CD14-positive monocyte (primary cell): ENCODE data around the gene ASS1. TPM values are rescaled to one million over a fixed set of nuclear protein-coding genes. Genes with fewer than 3 reads are reported as not detected.

Experiments
- DNase-seq, 3 donors: peaks; one replicate each; pipeline ENCODE4 v3.0.0-alpha.2; 2011 to 2022
- H2AFZ ChIP-seq: 2 replicates; pipeline ENCODE4 v1.6.0; 2012; ENCODE audit warnings: mild to moderate bottlenecking, low read depth, low read length, inconsistent platforms; ENCODE audit not compliant: insufficient read depth, poor library complexity, severe bottlenecking
- H3K27ac ChIP-seq, 2 donors: 1 replicate in 1 of 2; 2 replicates in 1 of 2; pipeline ENCODE4 v1.5.1; 2012 to 2013; ENCODE audit warnings: low read length in 2 of 2, control low read depth in 1 of 2, inconsistent platforms in 1 of 2, low read depth in 1 of 2, mild to moderate bottlenecking in 1 of 2
- H3K27me3 ChIP-seq, 2 donors: one replicate each; pipeline versions ENCODE4 v1.6.0 to v1.6.1; 2011 to 2013; ENCODE audit warnings: low read length in 2 of 2; ENCODE audit not compliant: control insufficient read depth in 2 of 2, insufficient read depth in 2 of 2
- H3K36me3 ChIP-seq, 2 donors: replicated peaks in 1 of 2; 1 replicate in 1 of 2; 2 replicates in 1 of 2; pipeline versions ENCODE4 v1.5.1 to v1.6.1; 2012 to 2013; ENCODE audit warnings: low read length in 2 of 2, control low read depth in 1 of 2, inconsistent platforms in 1 of 2, mild to moderate bottlenecking in 1 of 2; ENCODE audit not compliant: insufficient read depth in 2 of 2, control insufficient read depth in 1 of 2
- H3K4me1 ChIP-seq, 2 donors: 1 replicate in 1 of 2; 2 replicates in 1 of 2; pipeline versions ENCODE4 v1.5.1 to v1.6.1; 2012 to 2013; ENCODE audit warnings: low read length in 2 of 2, control low read depth in 1 of 2, inconsistent platforms in 1 of 2, mild to moderate bottlenecking in 1 of 2, moderate library complexity in 1 of 2; ENCODE audit not compliant: insufficient read depth in 2 of 2, control insufficient read depth in 1 of 2
- H3K4me2 ChIP-seq: replicated peaks from 2 replicates; pipeline ENCODE3; 2012; ENCODE audit warnings: low read length, moderate library complexity, mild to moderate bottlenecking; ENCODE audit not compliant: poor library complexity, severe bottlenecking; ENCODE audit errors: extremely low read depth
- H3K4me3 ChIP-seq, 3 experiments: fragments of 200-600 bp in 1 of 3; sonication (generic) in 1 of 3; replicated peaks in 1 of 3; 1 replicate in 2 of 3; 2 replicates in 1 of 3; pipeline ENCODE4 v1.5.1; 2011 to 2013; ENCODE audit warnings: low read length in 3 of 3, mild to moderate bottlenecking in 3 of 3, control low read depth in 2 of 3, low read depth in 2 of 3, inconsistent platforms in 1 of 3, moderate library complexity in 1 of 3
- H3K79me2 ChIP-seq: 2 replicates; pipeline ENCODE4 v1.6.0; 2012; ENCODE audit warnings: mild to moderate bottlenecking, control low read depth, inconsistent platforms, low read length, moderate library complexity; ENCODE audit not compliant: insufficient read depth
- H3K9ac ChIP-seq: 2 replicates; pipeline ENCODE4 v1.6.0; 2017; ENCODE audit warnings: low read length, mild to moderate bottlenecking; ENCODE audit not compliant: insufficient read depth, poor library complexity, severe bottlenecking
- H3K9me3 ChIP-seq, 2 donors: replicated peaks in 1 of 2; 1 replicate in 1 of 2; 2 replicates in 1 of 2; pipeline versions ENCODE4 v1.5.1 to v1.6.1; 2012 to 2013; ENCODE audit warnings: low read length in 2 of 2, control low read depth in 1 of 2; ENCODE audit not compliant: control insufficient read depth in 1 of 2, insufficient read depth in 1 of 2
- H4K20me1 ChIP-seq: 2 replicates; pipeline ENCODE4 v1.6.0; 2012; ENCODE audit warnings: mild to moderate bottlenecking, low read length, control low read depth, moderate library complexity; ENCODE audit not compliant: insufficient read depth
- H3K27ac Mint-ChIP-seq, 7 donors: one replicate each; pipeline ENCODE4 v1.8.0; 2020; ENCODE audit warnings: mild to moderate bottlenecking in 7 of 7, mixed read lengths in 7 of 7, moderate library complexity in 6 of 7, inconsistent platforms in 2 of 7
- H3K27me3 Mint-ChIP-seq, 3 donors: one replicate each; pipeline ENCODE4 v1.8.0; 2021 to 2022; ENCODE audit warnings: low read depth in 3 of 3, mild to moderate bottlenecking in 3 of 3, mixed read lengths in 3 of 3, moderate library complexity in 3 of 3, inconsistent platforms in 1 of 3
- H3K36me3 Mint-ChIP-seq, 2 donors: one replicate each; pipeline ENCODE4 v1.8.0; 2020; ENCODE audit warnings: mixed read lengths in 2 of 2, inconsistent platforms in 1 of 2, mild to moderate bottlenecking in 1 of 2
- H3K4me1 Mint-ChIP-seq: one replicate; pipeline ENCODE4 v1.8.0; 2020; ENCODE audit warnings: mild to moderate bottlenecking, mixed read lengths
- H3K4me3 Mint-ChIP-seq, 2 donors: one replicate each; pipeline ENCODE4 v1.8.0; 2020; ENCODE audit warnings: mild to moderate bottlenecking in 2 of 2, mixed read lengths in 2 of 2, moderate library complexity in 1 of 2
- H3K9me3 Mint-ChIP-seq, 7 donors: one replicate each; pipeline ENCODE4 v1.8.0; 2020 to 2022; ENCODE audit warnings: mixed read lengths in 7 of 7, mild to moderate bottlenecking in 6 of 7, moderate library complexity in 6 of 7, inconsistent platforms in 2 of 7
- CTCF ChIP-seq: fragments of 200-600 bp; IDR thresholded peaks from one replicate; pipeline ENCODE4 v1.8.0; 2022; ENCODE audit warnings: antibody characterized with exemption, mild to moderate bottlenecking
- WGBS: methylation state at CpG from one replicate; pipeline ENCODE4 v1.1.5; 2013; ENCODE audit warnings: missing lambda C conversion rate; ENCODE audit not compliant: insufficient coverage; 5-methylcytosine and 5-hydroxymethylcytosine counted together
- intact Hi-C, 2 donors: fragments of 100-400 bp; cut with micrococcal nuclease; formaldehyde crosslinking; loops; one replicate each; pipeline versions ENCODE4 v1.15.0 to v1.15.1; 2023
- polyA plus RNA-seq, 3 donors: library from polyadenylated mRNA; depleted of rRNA in 1 of 3; unstranded in 2 of 3; stranded (reverse) in 1 of 3; fragments of 300-500 nt in 2 of 3; fragments of >200 nt in 1 of 3; fragmentation: Illumina TruSeq in 2 of 3; gene quantifications; 1 replicate in 2 of 3; 2 replicates in 1 of 3; pipeline ENCODE4 v1.2.3, GENCODE V29; 2012 to 2021

ASS1 gene
- polyA plus RNA-seq, 3 donors: not detected

- Histone ChIP-seq H4K20me1 (no peaks in the 10 kb centered on the region), H3K4me2 (no peak overlapping the region), H3K36me3 (no peaks in the 10 kb centered on the region), H3K79me2 (no peaks in the 10 kb centered on the region), H3K27ac (no peak overlapping the region), H3K4me1 (peaks cover 0 to 7% of the 10 kb centered on the region in 2 donors), H3K4me3 (no peak overlapping the region), H2AFZ (no peak overlapping the region), H3K9ac (no peak overlapping the region), H3K27me3 (peaks cover 6 to 27% of the 10 kb centered on the region in 2 donors), H3K9me3 (peaks cover 11 to 30% of the 10 kb centered on the region in 2 donors)
- H3K36me3 Mint-ChIP-seq: no peaks in the 10 kb centered on the region
- peaks cover 3% of the 10 kb centered on the region for H3K4me1 Mint-ChIP-seq
- no peak for DNase-seq
- WGBS: 98% methylated on average over 17 of the region's 18 CpGs
- peaks cover 13 to 35% (median 20%) of the 10 kb centered on the region in 7 donors for H3K9me3 Mint-ChIP-seq
- peak overlapping the region in 1 of 2 donors; percentile 31 for H3K4me3 Mint-ChIP-seq
- no peak for TF ChIP-seq CTCF
- intact Hi-C loops: no loop called here
- peaks cover 26 to 42% (median 31%) of the 10 kb centered on the region in 3 donors for H3K27me3 Mint-ChIP-seq
- H3K27ac Mint-ChIP-seq: no peak overlapping the region
These were observed 14.5 kb upstream of the ASS1 start for GRCh38 chr9:130430232-130430631.

- H4K20me1 ChIP-seq: no peaks in the 10 kb centered on the region
These were observed 13.8 kb upstream of the ASS1 start for GRCh38 chr9:130430734-130431535.

More at GRCh38 chr9:130430734-130431535, 13.8 kb upstream of the ASS1 start:
- no peaks in the 10 kb centered on the region for H3K36me3 ChIP-seq
- TF ChIP-seq CTCF: no peak
- no peak for DNase-seq
- H3K4me3 Mint-ChIP-seq: no peak overlapping the region
- peaks cover 3% of the 10 kb centered on the region for H3K4me1 Mint-ChIP-seq
- H3K4me1 ChIP-seq: peaks cover 0 to 7% of the 10 kb centered on the region in 2 donors
- H3K79me2 ChIP-seq: no peaks in the 10 kb centered on the region
- over 99% methylated on average over 17 of the region's 22 CpGs for WGBS
- H3K27me3 ChIP-seq: peaks cover 6 to 28% of the 10 kb centered on the region in 2 donors
- H3K27ac ChIP-seq: no peak overlapping the region
- H2AFZ ChIP-seq: no peak overlapping the region
- peaks cover 28 to 45% (median 38%) of the 10 kb centered on the region in 3 donors for H3K27me3 Mint-ChIP-seq
- intact Hi-C loops: no loop called here
- no peaks in the 10 kb centered on the region for H3K36me3 Mint-ChIP-seq
- H3K4me3 ChIP-seq: no peak overlapping the region
- peaks cover 11 to 30% of the 10 kb centered on the region in 2 donors for H3K9me3 ChIP-seq
- peaks cover 13 to 35% (median 20%) of the 10 kb centered on the region in 7 donors for H3K9me3 Mint-ChIP-seq
- H3K9ac ChIP-seq: no peak overlapping the region
- no peak overlapping the region for H3K4me2 ChIP-seq
- H3K27ac Mint-ChIP-seq: no peak overlapping the region
